Loucy (cell line): Measurements from ENCODE around the gene LRRC59.

Source experiments
- CTCF ChIP-seq: fragments of 200-600 bp; sonication (generic); conservative IDR thresholded peaks from 2 replicates; pipeline ENCODE4 v1.5.1; 2014; ENCODE audit warnings: mild to moderate bottlenecking, antibody characterized with exemption, low read length
- EZH2phosphoT487 ChIP-seq: fragments of 200-600 bp; IDR thresholded peaks from 2 replicates; pipeline ENCODE4 v1.6.1; 2018; ENCODE audit warnings: antibody characterized with exemption, mild to moderate bottlenecking, moderate library complexity, borderline replicate concordance

- TF ChIP-seq CTCF (no peak; the same call in 1 of the 2 replicates), EZH2phosphoT487 (no peak)
These were observed 44.4 kb downstream of the LRRC59 start for GRCh38 chr17:50352693-50353599.
